H1 (cell line): ENCODE results near the gene IRF8. TPM values are rescaled to one million over a fixed set of nuclear protein-coding genes. Genes with fewer than 3 reads are reported as not detected.

ENCODE experiments used
- CTCF ChIA-PET: fragments of 300-600 bp; sonication (Branson Sonifier 250); formaldehyde crosslinking; loops from one replicate; lab custom pipeline; 2021; ENCODE audit not compliant: partially characterized antibody; lab: Charles Lee
- POLR2A ChIA-PET: fragments of 300-600 bp; sonication (Branson Sonifier 250); formaldehyde crosslinking; loops from one replicate; lab custom pipeline; 2021; ENCODE audit warnings: inconsistent platforms; ENCODE audit not compliant: partially characterized antibody; lab: Charles Lee
- DNase-seq, 2 experiments: peaks; one replicate each; pipeline versions ENCODE4 v3.0.0 to v3.0.0-alpha.2; 2010 to 2022; ENCODE audit warnings: low spot score in 2 of 2, low read depth in 1 of 2, mixed read lengths in 1 of 2
- FAIRE-seq: peaks from 2 replicates; lab custom pipeline; 2011; peaks lifted over from hg19 to GRCh38; lab: Jason Lieb, UNC
- H2AFZ ChIP-seq: 2 replicates; pipeline ENCODE4 v1.8.1; 2012; ENCODE audit warnings: low read length, inconsistent platforms
- H2AK5ac ChIP-seq: 2 replicates; pipeline ENCODE4 v1.6.1; 2013; ENCODE audit warnings: low read depth, low read length
- H2BK120ac ChIP-seq: replicated peaks from 2 replicates; pipeline ENCODE3; 2013; ENCODE audit warnings: low read depth, low read length, inconsistent platforms
- H2BK12ac ChIP-seq: 2 replicates; pipeline ENCODE4 v1.6.1; 2013; ENCODE audit warnings: low read depth, low read length
- H2BK15ac ChIP-seq: 2 replicates; pipeline ENCODE4 v1.6.1; 2013; ENCODE audit warnings: low read length
- H2BK20ac ChIP-seq: 2 replicates; pipeline ENCODE4 v1.6.1; 2013; ENCODE audit warnings: low read length
- H2BK5ac ChIP-seq: 2 replicates; pipeline ENCODE4 v1.6.1; 2013; ENCODE audit warnings: low read depth, low read length
- H3K14ac ChIP-seq: 2 replicates; pipeline ENCODE4 v1.6.1; 2013; ENCODE audit warnings: inconsistent platforms; ENCODE audit not compliant: insufficient read length
- H3K18ac ChIP-seq: 2 replicates; pipeline ENCODE4 v1.6.1; 2013; ENCODE audit warnings: low read length; ENCODE audit errors: extremely low read depth
- H3K23ac ChIP-seq: 2 replicates; pipeline ENCODE4 v1.6.1; 2013; ENCODE audit warnings: inconsistent platforms; ENCODE audit not compliant: insufficient read length
- H3K23me2 ChIP-seq: 2 replicates; pipeline ENCODE4 v1.6.1; 2013; ENCODE audit warnings: low read depth, low read length
- H3K27ac ChIP-seq: 2 replicates; pipeline ENCODE4 v1.6.1; 2011; ENCODE audit warnings: low read depth, low read length, inconsistent platforms
- H3K27me3 ChIP-seq, 4 experiments: replicated peaks in 1 of 4; 1 replicate in 1 of 4; 2 replicates in 3 of 4; pipeline versions ENCODE4 v1.6.1 to v1.8.1; 2011 to 2013; ENCODE audit warnings: low read length in 3 of 4, mild to moderate bottlenecking in 3 of 4, inconsistent platforms in 2 of 4, mixed read lengths in 2 of 4, moderate library complexity in 1 of 4; ENCODE audit not compliant: control insufficient read depth in 3 of 4, insufficient read depth in 3 of 4; ENCODE audit errors: extremely low read depth in 1 of 4
- H3K36me3 ChIP-seq, 4 experiments: 2 replicates each; pipeline versions ENCODE4 v1.6.1 to v1.8.1; 2011 to 2013; ENCODE audit warnings: mild to moderate bottlenecking in 4 of 4, low read length in 3 of 4, moderate library complexity in 2 of 4, control low read depth in 1 of 4, inconsistent platforms in 1 of 4; ENCODE audit not compliant: insufficient read depth in 4 of 4, control insufficient read depth in 2 of 4
- H3K4ac ChIP-seq: replicated peaks from 2 replicates; pipeline ENCODE3; 2013; ENCODE audit warnings: low read length, low read depth, mixed read lengths, inconsistent platforms; ENCODE audit not compliant: insufficient read length
- H3K4me1 ChIP-seq, 4 experiments: replicated peaks in 1 of 4; 1 replicate in 1 of 4; 2 replicates in 3 of 4; pipeline versions ENCODE4 v1.6.1 to v1.8.1; 2011 to 2013; ENCODE audit warnings: low read length in 3 of 4, inconsistent platforms in 2 of 4, mixed read lengths in 1 of 4; ENCODE audit not compliant: insufficient read depth in 4 of 4, control insufficient read depth in 3 of 4
- H3K4me2 ChIP-seq, 2 experiments: 2 replicates each; pipeline versions ENCODE4 v1.6.1 to v1.8.1; 2011 to 2013; ENCODE audit warnings: low read depth in 2 of 2, low read length in 2 of 2, control low read depth in 1 of 2, inconsistent platforms in 1 of 2, mild to moderate bottlenecking in 1 of 2; ENCODE audit not compliant: insufficient read depth in 1 of 2
- H3K4me3 ChIP-seq, 4 experiments: fragments of 200-600, 300-600 bp in 1 of 4; sonication (generic), shearing (Covaris generic), sonication (Bioruptor Twin) in 1 of 4; 2 replicates each; pipeline versions ENCODE4 v1.5.1 to v1.8.1; 2011 to 2016; ENCODE audit warnings: low read length in 4 of 4, low read depth in 3 of 4, control low read depth in 2 of 4, inconsistent platforms in 2 of 4, mild to moderate bottlenecking in 2 of 4, mixed read lengths in 1 of 4, moderate library complexity in 1 of 4; ENCODE audit not compliant: insufficient read depth in 2 of 4; ENCODE audit errors: extremely low read depth in 1 of 4
- H3K56ac ChIP-seq: replicated peaks from 2 replicates; pipeline ENCODE3; 2013; ENCODE audit warnings: low read depth, mild to moderate bottlenecking, mixed read lengths, low read length, inconsistent platforms; ENCODE audit not compliant: insufficient read length
- H3K79me1 ChIP-seq: 2 replicates; pipeline ENCODE4 v1.6.1; 2013; ENCODE audit warnings: low read depth, low read length, control low read depth
- H3K79me2 ChIP-seq, 2 experiments: 2 replicates each; pipeline versions ENCODE4 v1.6.1 to v1.8.1; 2012 to 2013; ENCODE audit warnings: low read length in 2 of 2, mild to moderate bottlenecking in 2 of 2, inconsistent platforms in 1 of 2; ENCODE audit not compliant: insufficient read depth in 2 of 2, control insufficient read depth in 1 of 2
- H3K9ac ChIP-seq, 4 experiments: replicated peaks in 1 of 4; 1 replicate in 1 of 4; 2 replicates in 3 of 4; pipeline versions ENCODE4 v1.6.1 to v1.8.1; 2011 to 2013; ENCODE audit warnings: low read depth in 3 of 4, low read length in 3 of 4, control low read depth in 2 of 4, mild to moderate bottlenecking in 2 of 4, moderate library complexity in 2 of 4, inconsistent platforms in 1 of 4; ENCODE audit errors: extremely low read depth in 1 of 4
- H3K9me3 ChIP-seq, 2 experiments: 2 replicates each; pipeline versions ENCODE4 v1.6.1 to v1.8.1; 2012 to 2013; ENCODE audit warnings: mild to moderate bottlenecking in 2 of 2, moderate library complexity in 2 of 2, control low read depth in 1 of 2, inconsistent platforms in 1 of 2, low read depth in 1 of 2, low read length in 1 of 2, mixed read lengths in 1 of 2; ENCODE audit not compliant: insufficient read depth in 2 of 2
- H4K20me1 ChIP-seq, 2 experiments: replicated peaks in 1 of 2; 2 replicates each; pipeline versions ENCODE3 to v1.8.1; 2011 to 2013; ENCODE audit warnings: inconsistent platforms in 2 of 2, low read length in 2 of 2, mild to moderate bottlenecking in 1 of 2; ENCODE audit not compliant: insufficient read depth in 2 of 2, control insufficient read depth in 1 of 2
- H4K5ac ChIP-seq: 2 replicates; pipeline ENCODE4 v1.6.1; 2013; ENCODE audit warnings: low read length, low read depth, mixed read lengths, inconsistent platforms; ENCODE audit not compliant: insufficient read length
- H4K8ac ChIP-seq: 2 replicates; pipeline ENCODE4 v1.8.0; 2013; ENCODE audit warnings: mild to moderate bottlenecking, moderate library complexity, low read length, inconsistent platforms; ENCODE audit not compliant: insufficient read depth; ENCODE audit errors: extremely low read depth
- H4K91ac ChIP-seq: replicated peaks from 2 replicates; pipeline ENCODE3; 2013; ENCODE audit warnings: low read length, mixed read lengths, inconsistent platforms; ENCODE audit not compliant: insufficient read length
- BACH1 ChIP-seq: IDR thresholded peaks from 2 replicates; pipeline ENCODE4 v1.6.1; 2012; ENCODE audit warnings: low read length, improper control_type of control experiment
- GTF2F1 ChIP-seq: IDR thresholded peaks from 2 replicates; pipeline ENCODE4 v1.6.1; 2012; ENCODE audit warnings: low read depth, low read length, improper control_type of control experiment, borderline replicate concordance
- WGBS, 2 experiments: shearing (Covaris generic) in 1 of 2; methylation state at CpG; one replicate each; pipeline versions ENCODE4 v1.1.6 to v1.1.7; 2013 to 2015; ENCODE audit warnings: low lambda C conversion rate in 2 of 2, mixed read lengths in 2 of 2, inconsistent platforms in 1 of 2, low coverage in 1 of 2, missing lambda C conversion rate in 1 of 2; ENCODE audit not compliant: insufficient replicate concordance in 2 of 2, insufficient coverage in 1 of 2, insufficient read length in 1 of 2; ENCODE audit errors: extremely low coverage in 1 of 2, missing lambda C conversion rate in 1 of 2; 5-methylcytosine and 5-hydroxymethylcytosine counted together
- polyA plus RNA-seq, 7 experiments: library from polyadenylated mRNA; depleted of rRNA in 3 of 7; stranded (reverse) in 5 of 7; unstranded in 2 of 7; fragments of >200 nt in 5 of 7; fragments of 200-250 nt in 2 of 7; gene quantifications; 1 replicate in 5 of 7; 2 replicates in 1 of 7; 4 replicates in 1 of 7; pipeline versions ENCODE4 v1.2.1 to v1.2.3, GENCODE V29; 2011 to 2013; ENCODE audit warnings: missing spikeins in 2 of 7, mixed read lengths in 2 of 7
- total RNA-seq: library from RNA; stranded (reverse); fragmentation: NEBNext Ultra II Directional; extraction: Animal tissue kit (Norgen Biotek cat#: 25700); gene quantifications from 2 replicates; pipeline ENCODE4 v1.2.1, GENCODE V29; 2021

IRF8 gene
- total and polyA plus RNA-seq, 2 of the 8 experiments (the other 6 are each of a cell fraction or from before 2014, with no cell fraction given): 0.35 to 2.0 TPM

GRCh38 chr16:85850344-85850880 is 48.5 kb upstream of the IRF8 start:
- Histone ChIP-seq H4K20me1 (no peaks in the 10 kb centered on the region), H3K56ac (no peak overlapping the region), H3K9ac (no peak overlapping the region), H4K91ac (no peak overlapping the region), H3K23me2 (no peaks in the 10 kb centered on the region), H3K4me1 (no peaks in the 10 kb centered on the region), H2BK20ac (no peak overlapping the region), H3K4ac (no peak overlapping the region), H3K36me3 (no peaks in the 10 kb centered on the region), H3K9me3 (no peaks in the 10 kb centered on the region; a peak in 1 of 4 replicates), H3K27me3 (no peaks in the 10 kb centered on the region; a peak in 1 of 7 replicates), H3K27ac (no peak overlapping the region), H2AK5ac (no peak overlapping the region), H3K18ac (no peak overlapping the region), H3K4me2 (no peak overlapping the region), H2AFZ (no peak overlapping the region), H3K14ac (no peak overlapping the region), H3K4me3 (no peak overlapping the region), H2BK15ac (no peak overlapping the region), H4K8ac (no peak overlapping the region; the same call in 1 of the 2 replicates), H3K79me1 (no peaks in the 10 kb centered on the region), H2BK120ac (no peak overlapping the region), H2BK5ac (no peak overlapping the region; the same call in 1 of the 2 replicates), H3K79me2 (no peaks in the 10 kb centered on the region), H2BK12ac (no peak overlapping the region), H3K23ac (no peak overlapping the region), H4K5ac (no peak overlapping the region)
- no peak for DNase-seq
- CTCF ChIA-PET: interaction anchor here (1.9 to 4.5 kb wide), 3 partner anchors 9 to 30 kb away, joined by 5 to 26 read pairs (median 15); no protein-coding TSS in a partner anchor
- POLR2A ChIA-PET: no interaction called here
- WGBS, 2 experiments: 85% methylated on average over 5 of the region's 5 CpGs; no CpG with 5 or more reads in 1 of the 2 experiments
- no peak for FAIRE-seq
- TF ChIP-seq GTF2F1 (no peak), BACH1 (no peak)
